CD4-positive, alpha-beta T cell treated with Interleukin-10 for 1 hour (primary cell): ENCODE results near the gene IGSF5.
A peak's percentile ranks its signal among the peaks of the same experiment; 100 is the strongest.
"Not testable (repeated sequence)": the region's sequence is repeated elsewhere in the genome, so short reads cannot be mapped to it uniquely, and the experiment has no call there.

Experiments used
- DNase-seq: peaks from one replicate; pipeline ENCODE4 v3.0.0-alpha.2; 2020

The IGSF5 gene

DNA sequence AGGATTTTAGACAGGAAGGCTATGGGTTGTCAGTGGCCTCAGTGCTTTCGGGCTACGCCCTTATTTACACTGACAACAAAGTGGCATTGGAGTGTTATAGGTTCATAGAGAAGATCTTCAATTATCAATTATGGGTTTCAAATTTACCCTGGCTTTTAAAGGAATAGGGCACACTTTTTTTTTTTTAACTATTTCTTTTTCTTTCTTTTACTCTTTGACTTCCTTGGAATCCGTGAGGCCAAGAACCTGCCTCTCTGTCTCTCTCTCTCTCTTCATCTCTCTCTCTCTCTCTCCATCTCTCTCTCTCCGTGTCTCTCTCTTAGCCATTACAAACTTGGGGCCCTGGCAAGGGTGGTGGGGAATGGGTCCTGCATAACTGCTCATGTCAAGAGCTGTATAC, at the start of gene IGSF5:
IGSF5 (plus strand) TSS at position 301 of the 400 bp plus-strand sequence. CDS start 327 bp downstream, outside the sequence.
- not testable (repeated sequence) for DNase-seq

DNA sequence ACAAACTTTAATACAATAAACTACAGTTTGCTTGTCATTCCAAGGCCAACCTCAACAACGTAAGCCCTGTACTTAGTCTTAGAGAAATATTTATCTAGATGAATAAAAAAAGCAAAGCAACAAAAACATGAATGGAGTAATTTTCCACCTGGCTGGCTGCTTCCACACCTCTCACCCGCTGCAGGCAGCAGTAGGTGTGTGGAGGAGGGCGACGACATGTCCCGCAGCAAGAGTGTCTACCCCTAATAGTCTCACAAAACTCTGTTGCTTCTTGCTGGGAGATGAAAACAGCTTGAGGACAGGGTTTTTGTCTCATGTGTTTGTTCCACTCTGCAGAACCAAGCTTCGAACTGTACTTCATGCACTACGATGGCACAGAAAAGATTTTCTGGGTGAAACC, 48.8 kb upstream of the IGSF5 start:
- DNase-seq = no peak

DNA sequence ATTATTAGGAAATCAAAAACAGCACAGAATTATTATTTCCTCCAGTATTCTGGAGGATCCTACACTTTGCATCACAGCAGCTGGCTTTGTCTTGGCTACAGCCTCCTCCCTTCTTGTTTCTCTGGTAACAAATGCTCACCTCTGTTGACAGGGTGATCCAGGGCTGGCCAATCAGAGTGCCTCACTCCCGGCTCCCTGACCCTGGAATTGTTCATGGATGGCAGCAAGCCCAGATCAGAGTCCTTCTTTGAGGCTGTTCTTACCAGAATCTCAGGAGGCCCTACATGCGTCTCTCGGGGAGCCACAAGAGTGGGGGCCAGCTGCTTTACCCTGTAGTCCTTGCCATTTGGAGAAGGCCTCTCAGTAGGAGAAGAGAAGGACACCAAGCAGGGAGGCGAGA, 48.4 kb upstream of the IGSF5 start:
- DNase-seq = no peak

DNA sequence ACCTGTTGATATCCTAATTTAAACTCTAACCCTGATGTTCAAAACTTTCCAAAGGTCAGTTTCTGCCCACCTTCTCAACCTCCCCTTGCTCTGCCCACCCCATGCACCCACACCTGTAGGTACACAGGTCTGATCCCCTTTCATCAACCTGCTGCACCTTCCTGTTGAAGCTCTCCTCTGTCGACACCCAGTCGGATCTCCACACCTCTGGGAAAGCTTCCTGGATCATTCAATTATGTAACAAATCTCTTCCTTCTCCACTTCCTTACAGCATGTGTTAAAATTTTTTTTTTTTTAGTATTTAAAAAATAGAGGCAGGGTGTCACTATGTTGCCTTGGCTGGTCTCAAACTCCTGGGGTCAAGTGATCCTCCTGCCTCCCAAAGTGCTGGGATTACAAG, 44.7 kb upstream of the IGSF5 start:
- no peak for DNase-seq

DNA sequence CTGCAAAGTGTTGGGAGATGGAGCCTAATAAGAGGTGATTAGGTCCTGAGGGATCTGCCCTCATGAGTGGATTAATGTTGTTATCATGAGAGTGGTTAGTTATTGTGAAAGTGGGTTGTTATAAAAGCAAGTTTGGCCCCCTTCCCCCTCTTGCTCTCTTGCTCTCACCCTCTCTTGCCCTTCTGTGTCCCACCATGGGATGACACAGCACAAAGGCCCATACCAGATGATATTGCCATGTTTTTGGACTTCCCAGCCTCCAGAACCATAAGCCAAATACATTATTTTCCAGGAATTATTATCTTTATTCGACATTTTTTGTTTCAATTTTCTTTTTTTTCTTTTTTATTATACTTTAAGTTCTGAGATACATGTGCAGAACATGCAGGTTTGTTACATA, 41.4 kb upstream of the IGSF5 start:
- DNase-seq = no peak

DNA sequence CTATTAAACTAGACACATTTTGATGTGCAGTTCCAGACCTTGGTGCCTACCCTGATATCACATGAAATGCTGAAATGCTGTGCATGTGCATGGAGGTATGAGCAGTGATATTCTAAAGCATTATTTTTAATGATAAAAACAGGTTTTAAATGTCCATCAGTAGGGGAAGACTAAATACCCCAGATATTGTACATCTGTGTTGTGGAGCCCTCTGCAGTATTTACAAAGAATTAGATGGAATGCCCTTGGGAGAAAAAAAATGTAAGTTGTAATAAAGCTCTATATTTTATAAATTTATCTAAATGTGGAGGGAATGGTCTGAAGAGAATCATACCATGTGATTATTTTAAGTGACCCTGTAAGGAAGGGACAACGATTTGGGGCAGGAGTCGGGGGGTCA, 39.1 kb upstream of the IGSF5 start:
- DNase-seq = no peak

DNA sequence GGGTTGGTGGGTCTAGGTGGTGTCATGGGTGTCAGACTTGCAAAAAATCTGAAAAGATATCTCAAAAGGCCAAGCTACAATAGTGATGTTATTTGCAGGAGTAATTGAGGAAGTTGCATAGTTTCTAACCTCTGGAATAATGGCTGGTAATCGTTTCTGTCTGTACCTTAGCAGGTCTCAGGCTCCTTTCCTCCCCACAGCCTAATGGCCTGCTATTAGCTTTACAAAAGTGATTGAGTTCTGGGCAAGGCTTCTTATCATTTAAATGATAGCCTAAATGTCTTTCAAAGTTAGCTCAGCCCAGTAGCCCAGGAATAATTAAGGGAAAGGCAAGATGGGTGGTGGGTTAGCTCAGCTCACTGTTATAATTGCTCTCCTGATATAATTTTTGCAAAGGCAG, 37.7 kb upstream of the IGSF5 start:
- DNase-seq = no peak

DNA sequence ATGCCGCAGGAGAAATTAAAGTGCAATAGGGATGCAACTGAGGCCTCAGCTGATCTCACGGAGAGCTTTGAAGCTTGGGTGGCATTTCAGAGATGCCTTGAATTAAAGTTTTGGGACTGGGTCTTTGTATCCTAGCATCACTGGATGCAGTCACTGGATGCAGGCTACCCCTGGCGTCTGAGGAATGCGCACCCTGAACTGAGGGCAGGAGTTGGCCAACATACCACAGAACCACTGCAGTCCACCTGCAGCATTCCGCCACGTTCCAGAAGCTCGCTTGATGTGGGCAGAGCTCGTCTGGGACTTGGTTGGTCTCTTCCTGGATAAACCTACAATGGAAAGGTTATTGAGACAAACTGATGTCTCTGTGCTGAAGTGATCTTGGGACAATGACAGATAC, 34.1 kb upstream of the IGSF5 start:
- no peak for DNase-seq

DNA sequence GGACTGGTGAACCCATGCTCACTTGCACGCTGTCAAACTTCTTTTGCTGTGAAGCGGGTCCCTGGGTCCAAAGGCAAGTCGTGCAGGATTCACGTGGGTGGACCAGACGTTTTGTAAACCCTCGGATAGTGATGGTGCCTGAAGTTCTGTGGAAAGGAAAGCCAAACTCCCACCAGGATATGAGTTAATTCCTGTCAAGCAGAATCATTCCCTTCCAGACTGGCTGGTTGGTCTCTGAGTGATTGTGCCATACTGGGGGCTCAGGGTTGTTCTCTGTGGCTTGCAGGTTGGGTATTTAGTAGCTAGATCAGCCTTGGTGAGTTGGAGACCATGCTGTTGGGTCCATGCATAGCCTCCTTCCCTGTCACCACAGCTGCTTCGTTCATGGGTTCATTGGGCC, 32.7 kb upstream of the IGSF5 start:
- no peak for DNase-seq

DNA sequence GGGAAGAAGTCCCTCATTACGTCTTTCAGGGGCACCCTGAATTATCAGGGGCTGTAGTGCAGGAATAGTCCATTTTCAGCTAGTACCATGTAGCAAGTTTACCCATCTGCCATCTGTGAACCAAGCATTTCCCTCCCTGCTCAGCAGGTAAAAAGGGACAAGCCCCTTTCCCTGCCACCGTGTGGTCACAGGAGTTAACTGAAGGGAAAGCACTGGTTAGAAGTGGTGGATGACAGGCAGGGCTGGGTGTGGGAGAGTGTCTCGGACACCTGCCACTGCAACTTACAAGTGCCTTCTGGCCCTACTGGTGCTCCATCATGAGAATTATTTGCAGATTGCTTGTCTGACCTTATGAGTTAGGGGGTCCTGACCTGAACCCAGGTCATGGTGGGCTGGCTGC, 32.0 kb upstream of the IGSF5 start:
- no peak for DNase-seq

DNA sequence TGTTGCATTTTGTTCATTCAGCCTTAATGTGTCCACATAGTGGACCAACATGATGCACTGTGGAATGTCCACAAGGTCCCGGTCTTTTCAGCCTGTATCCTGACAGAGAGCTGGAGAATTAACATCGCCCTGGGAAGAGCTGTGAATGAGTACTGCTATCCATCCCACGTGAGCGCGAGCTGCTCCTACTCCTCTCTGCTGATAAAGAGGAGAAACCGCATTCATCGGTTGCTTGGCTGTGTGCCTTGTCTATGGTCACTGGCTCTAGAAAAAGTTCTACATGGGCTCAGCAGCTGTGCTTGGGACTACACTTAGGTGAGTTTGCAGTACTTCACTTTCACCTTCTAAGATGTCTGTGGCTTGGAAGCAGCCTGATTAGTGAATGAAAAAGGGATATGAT, 31.1 kb upstream of the IGSF5 start:
- no peak for DNase-seq

DNA sequence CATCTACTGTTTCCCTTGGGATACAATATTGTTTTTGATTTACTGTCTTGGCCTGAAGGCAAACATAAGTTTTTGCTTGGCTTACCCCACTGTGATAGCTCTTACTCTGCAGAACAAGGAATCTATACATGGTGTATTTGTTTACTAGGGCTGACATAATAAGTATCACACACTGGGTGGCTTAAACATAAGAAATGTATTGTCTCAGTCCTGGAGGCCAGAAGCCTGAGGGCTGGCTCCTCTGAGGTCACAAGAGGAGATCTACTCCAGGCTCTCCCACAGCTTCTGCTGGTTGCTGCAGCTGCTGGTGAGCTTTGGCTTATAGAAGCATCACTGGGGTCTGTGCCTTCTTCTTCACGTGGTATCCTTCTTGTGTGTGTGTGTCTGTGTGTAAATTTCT, 30.7 kb upstream of the IGSF5 start:
- DNase-seq = no peak

DNA sequence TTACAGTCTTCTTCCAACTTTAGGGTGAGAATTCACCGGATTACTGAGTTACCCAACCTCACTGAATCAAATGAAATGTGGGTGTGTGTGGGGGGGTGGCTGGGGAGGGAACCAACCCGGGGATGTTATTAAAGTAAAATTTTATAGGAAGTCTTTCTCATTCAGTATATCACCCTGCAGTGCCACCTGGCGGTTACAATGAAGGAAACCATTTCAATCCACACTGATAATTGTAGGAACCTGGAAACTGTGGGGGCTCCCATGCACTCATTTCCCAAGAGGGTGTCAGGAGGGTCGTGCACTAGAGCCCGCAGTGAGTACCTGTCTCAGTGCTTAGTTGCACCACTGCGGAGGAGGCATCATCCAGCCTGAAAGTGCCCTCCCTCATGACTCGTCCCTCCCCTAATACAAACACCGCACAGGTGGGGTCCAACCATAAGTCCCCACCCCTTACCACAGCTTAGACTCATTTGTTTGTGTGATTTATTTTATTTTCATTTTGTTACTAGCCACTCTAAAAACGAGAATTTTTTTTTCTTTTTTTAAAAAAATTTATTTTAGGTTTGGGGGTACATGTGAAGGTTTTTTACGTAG, 29.1 kb upstream of the IGSF5 start:
- peak; percentile 19 for DNase-seq

DNA sequence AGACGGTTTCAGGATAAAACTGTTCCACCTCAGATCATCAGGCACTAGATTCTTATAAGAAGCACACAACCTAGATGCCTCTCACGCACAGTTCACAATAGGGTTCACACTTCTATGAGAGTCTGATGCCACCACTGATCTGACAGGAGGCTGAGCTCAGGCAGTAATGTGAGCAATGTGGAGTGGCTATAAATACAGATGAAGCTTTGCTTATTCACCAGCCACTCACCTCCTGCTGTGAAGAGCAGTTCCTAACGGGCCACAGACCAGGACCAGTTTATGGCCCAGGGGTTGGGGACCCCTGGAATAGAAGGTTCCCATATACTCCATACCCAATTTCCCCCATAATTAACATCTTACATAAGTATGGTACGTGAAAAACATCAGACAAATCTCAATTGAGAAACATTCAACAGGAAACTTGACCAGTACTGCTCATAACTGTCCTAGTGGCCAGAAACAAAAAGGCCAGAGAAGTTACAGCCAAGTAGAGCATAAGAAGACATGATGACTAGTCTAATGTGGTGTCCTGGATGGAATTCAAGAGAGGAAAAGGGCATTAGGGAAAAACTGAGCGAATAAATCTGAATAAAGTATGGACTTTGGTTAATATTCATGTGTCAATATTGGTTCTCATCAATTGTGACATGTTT, 24.7 kb upstream of the IGSF5 start:
- DNase-seq = no peak

DNA sequence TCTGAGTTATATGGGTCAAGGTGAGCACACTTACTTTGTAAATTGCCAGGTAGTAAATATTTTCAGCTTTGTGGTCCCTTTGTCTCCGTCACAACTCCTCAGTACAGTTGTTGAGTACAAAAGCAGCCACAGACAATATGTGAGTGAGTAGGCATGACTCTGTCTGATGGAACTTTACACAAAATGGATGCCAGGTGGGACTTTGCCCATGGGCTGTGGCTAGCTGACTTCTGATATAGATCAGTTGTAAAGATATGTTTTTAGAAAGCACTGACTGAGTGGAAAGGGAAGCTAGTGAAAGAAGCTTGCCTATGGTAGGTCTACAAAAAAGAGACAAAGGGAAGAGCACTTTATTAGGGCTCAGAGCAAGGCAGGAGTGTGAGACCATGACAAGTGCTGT, 23.1 kb upstream of the IGSF5 start:
- no peak for DNase-seq

DNA sequence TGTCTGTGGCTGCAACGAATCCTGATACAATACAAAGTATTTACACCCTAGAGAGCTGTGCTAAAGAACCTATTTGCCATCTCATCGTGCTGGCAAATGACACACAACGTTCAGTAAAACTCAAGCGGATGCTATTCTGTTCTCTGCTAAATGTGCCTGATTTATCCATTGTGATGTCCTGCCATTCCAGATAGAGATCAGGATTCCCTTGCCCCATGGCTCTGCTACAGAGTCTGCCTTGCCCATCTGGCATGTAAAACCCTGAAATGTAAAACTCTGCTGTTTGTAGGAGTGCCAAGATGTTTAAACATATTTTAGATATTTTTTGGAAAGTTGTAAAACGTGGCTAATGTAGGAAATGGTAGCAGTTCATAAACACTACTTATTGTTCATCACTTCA, 20.0 kb upstream of the IGSF5 start:
- DNase-seq = no peak

DNA sequence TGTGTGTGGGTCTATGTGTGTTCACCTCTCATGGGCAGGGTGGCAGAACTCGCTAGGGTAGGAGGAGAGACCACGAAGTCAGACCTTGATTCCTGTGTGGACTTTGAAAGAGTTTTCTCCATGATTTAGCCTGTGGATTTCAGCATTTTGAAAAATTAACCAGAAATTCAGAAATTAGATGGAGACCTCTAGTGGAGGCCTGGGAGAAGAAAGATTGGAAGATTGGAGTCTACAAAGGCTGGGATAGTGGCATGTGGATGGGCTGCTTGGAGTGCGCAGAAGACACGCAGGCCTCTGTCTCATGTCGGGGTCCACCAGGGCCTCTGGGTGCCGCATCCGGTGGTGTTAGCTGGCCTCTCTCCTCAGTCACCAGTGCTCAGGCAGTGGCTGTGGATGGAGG, 18.9 kb upstream of the IGSF5 start:
- no peak for DNase-seq

DNA sequence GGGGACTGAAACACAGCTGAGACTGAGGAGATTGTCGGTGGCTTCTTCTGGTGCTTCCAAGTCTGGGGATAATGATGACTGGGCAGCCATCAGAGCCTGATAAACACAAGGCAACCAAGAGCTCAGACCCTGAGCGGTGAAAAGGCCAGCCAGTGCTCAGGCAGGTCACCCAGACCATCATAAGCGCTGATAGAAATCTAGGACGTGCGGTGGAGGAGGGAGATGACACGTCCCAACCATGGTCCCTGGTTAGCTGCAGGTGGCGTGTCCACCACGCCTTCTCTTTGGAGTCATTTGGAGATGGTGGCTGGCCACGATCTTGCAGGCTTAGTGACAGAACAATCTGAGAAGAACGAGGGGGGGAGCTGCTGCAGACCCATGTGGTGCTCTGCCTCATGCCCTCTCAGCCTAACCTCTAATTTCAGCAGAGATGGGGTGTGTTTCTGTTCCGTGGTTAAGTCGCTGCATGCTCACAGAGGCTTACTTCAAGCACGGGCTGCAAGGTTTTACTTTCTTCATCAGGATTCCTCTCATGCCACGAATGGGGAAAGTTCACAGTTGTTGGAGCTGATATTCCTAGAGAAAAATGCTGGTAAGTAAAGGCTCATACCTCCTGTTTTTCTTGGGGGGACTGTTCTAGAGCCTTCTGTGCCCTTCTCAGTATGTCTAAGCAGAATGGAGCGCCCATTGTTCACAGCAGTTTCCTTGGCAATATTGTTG, 17.4 kb upstream of the IGSF5 start:
- DNase-seq = no peak

DNA sequence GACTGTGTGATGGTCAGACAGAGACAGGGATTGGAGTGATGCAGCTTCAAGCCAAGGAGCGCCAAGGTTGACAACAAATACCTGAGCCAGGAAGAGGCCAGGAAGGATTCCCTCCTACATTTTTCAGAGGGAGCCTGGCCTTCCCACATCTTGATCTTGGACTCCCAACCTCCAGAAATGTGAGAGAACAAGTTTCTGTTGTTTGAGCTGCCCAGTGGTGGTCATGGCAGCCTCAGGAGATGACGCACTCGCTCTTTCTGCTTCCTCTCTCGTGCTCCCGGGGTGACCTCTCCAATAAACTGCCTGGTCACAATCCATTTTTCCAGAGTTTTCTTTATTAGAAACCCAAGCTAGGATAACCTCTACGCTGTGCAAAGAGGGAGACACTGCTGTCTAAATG, 16.6 kb upstream of the IGSF5 start:
- no peak for DNase-seq

DNA sequence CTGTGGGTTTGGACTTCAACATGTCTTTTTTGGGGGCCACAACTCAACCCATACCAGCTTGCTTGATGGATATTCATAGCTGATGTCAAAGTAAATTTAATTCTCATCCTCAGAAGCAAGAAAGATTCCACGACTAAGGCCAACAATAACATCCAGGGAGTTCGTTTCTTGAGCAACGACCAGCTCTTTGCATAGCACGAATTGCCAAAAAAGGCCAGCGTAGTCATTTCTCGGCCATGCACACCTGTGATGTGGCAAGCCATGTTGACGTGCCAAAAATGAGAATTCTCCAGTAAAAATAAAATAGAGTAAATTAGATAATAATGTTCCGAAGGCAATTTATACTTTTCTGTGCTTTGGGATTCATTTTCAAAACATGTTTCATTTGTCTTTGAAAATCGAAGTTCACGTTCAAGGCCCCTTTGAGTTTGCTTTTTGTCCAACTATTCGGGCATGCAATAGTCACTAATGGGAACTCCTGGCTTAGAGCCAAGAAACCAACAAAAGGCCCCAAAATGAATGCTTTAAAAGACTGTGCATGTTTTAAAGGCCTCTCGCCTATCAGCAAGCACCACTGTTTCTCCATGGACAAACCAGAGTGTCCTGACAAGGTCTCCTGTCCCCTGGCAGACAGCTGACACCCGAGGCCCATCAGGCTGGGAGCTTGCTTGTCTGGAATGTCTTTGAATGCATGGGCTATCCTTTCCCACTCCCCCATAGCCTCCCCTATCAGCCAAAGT, 14.4 kb upstream of the IGSF5 start:
- DNase-seq = no peak

DNA sequence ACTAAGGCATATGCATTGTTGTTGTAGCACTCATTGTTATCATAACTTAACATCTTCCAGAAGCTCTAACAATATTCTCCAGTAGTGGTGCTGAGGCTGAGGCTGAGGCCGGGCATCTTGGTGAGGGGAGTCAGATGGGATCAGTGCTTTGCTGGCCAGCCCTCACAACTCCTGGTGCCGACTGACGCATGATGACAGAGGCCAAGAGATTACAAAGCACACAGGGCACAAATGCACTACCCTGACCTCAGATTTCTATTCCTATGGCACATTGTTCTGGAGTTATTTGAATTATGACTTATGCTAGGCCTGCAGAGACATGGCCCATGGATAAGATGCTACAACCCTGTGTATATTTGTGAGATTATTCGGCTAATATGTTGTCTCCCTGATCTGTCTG, 8.3 kb upstream of the IGSF5 start:
- no peak for DNase-seq

DNA sequence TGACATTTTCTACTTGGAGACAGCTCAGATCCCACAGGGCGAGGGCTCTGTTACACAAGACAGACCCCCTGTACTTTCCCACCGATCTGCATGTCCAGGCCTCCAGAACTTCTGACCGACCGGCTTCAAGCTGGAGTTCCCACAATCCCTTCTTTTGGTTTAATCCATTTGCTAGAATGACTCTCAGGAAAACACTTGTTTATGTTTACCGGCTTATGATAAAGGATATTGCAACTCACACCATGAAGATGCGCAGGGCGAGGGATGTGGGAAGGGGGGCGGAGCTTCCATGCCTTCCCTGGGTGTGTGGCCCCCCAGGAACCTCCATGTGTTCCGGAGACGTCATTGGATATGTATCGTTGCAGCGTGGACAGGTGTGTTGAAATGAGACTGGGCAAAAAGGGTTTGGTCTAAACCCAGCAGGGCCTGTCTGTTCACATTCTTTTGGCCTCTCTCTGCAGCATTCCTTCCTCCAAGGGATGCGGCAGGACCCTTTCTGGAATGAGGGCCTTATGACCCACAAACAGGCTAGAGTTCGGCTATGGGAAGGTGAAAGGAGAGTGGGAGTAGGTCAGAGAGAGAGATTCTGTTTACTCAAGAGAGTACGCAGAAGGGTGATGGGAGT, 7.5 kb upstream of the IGSF5 start:
- DNase-seq = no peak

DNA sequence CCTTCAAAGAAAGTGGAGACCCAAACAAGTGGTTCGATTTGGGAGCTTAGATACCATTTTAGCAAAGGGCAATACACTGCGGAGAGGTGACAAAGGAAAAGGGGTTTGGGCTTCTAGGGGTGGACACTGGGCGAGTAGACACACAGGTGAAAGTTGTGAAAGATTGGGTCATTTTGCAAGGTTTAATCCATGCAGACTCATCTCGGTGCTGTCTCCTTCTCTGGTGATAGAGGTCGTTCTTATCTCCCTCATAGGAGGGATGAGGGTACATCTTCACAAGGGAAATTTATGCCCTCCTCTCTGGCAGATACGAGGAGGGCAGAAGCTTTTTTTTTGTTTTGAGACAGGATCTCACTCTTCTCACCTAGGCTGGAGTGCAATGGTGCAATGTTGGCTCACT, 6.4 kb upstream of the IGSF5 start:
- DNase-seq = no peak
